HUES64 (cell line): ENCODE measurements around the gene HDX. TPM values are rescaled to one million over a fixed set of nuclear protein-coding genes. Genes with fewer than 3 reads are reported as not detected.
"Not testable (repeated sequence)": the region's sequence is repeated elsewhere in the genome, so short reads cannot be mapped to it uniquely, and the experiment has no call there.

Experiments
- H3K27ac ChIP-seq: 2 replicates; pipeline ENCODE4 v1.7.0; 2013; ENCODE audit warnings: low read depth, low read length, inconsistent platforms
- H3K27me3 ChIP-seq: 2 replicates; pipeline ENCODE4 v1.6.1; 2013; ENCODE audit warnings: mild to moderate bottlenecking, low read length; ENCODE audit not compliant: insufficient read depth
- H3K36me3 ChIP-seq: 2 replicates; pipeline ENCODE4 v1.6.1; 2013; ENCODE audit warnings: mild to moderate bottlenecking, low read length; ENCODE audit not compliant: insufficient read depth
- H3K4me1 ChIP-seq: 2 replicates; pipeline ENCODE4 v1.6.1; 2013; ENCODE audit warnings: mild to moderate bottlenecking, low read length, moderate library complexity; ENCODE audit not compliant: insufficient read depth
- H3K4me3 ChIP-seq: 2 replicates; pipeline ENCODE4 v1.5.1; 2013; ENCODE audit warnings: mild to moderate bottlenecking, low read length, moderate library complexity
- H3K9ac ChIP-seq: 2 replicates; pipeline ENCODE4 v1.6.1; 2013; ENCODE audit warnings: mild to moderate bottlenecking, low read depth, low read length
- H3K9me3 ChIP-seq: 2 replicates; pipeline ENCODE4 v1.6.1; 2013; ENCODE audit warnings: low read depth, low read length; ENCODE audit not compliant: insufficient read depth
- WGBS: fragments of 150-250, 120-280 bp; methylation state at CpG from one replicate; pipeline ENCODE4 v1.1.7; 2013; ENCODE audit warnings: missing lambda C conversion rate; 5-methylcytosine and 5-hydroxymethylcytosine counted together
- polyA plus RNA-seq, 2 experiments: library from polyadenylated mRNA; stranded (reverse); fragments of 50-300 nt; gene quantifications; one replicate each; pipeline ENCODE4 v1.2.3, GENCODE V29; 2013

The HDX gene, protein sequence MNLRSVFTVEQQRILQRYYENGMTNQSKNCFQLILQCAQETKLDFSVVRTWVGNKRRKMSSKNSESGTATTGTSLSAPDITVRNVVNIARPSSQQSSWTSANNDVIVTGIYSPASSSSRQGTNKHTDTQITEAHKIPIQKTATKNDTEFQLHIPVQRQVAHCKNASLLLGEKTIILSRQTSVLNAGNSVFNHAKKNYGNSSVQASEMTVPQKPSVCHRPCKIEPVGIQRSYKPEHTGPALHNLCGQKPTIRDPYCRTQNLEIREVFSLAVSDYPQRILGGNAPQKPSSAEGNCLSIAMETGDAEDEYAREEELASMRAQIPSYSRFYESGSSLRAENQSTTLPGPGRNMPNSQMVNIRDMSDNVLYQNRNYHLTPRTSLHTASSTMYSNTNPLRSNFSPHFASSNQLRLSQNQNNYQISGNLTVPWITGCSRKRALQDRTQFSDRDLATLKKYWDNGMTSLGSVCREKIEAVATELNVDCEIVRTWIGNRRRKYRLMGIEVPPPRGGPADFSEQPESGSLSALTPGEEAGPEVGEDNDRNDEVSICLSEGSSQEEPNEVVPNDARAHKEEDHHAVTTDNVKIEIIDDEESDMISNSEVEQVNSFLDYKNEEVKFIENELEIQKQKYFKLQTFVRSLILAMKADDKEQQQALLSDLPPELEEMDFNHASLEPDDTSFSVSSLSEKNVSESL
- polyA plus RNA-seq (2013, experiment 1 of 2) = 7.0 TPM
- polyA plus RNA-seq (2013, experiment 2 of 2) = 7.5 TPM

DNA sequence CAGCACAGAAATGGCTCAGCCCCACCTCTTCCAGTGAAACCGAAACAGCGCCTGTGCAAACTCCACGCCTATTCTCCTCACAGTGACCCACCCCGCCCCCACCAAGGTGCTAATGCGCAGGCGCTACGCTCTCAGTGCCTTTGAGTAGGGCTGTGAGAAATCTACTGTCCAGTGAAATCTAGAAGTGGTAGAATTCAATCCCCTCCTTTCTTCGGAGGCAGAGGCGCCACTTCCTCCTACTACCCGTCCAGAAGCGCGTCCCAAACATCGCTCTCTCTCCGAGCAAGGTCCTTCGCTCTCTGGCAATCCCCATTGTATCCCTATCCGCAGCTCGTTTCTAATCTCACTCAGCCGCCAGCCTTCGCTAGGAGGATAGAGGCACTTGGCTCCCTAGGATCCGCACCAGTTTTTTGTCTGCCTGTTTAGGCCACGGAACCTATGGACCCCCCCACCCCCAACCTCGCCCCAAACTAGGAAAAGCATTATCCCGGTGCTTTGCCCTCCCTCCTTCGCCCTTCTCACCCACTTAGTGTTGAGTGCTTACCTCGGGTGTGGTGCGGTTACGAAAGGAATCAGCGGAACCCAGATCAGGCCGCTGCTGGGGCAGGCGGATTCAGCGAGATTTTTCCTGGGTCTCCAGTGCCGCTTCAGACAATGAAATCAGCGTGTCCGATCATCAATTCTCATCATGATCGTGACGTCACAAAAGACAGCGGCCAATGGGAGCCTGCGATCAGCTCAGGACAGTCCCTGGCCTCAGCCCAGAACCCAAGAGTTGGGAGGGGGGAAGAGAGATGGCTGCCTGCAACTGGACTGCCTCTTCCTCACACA, at the start of gene HDX:
HDX (minus strand) TSS at position 656 of the 831 bp plus-strand sequence. CDS start 27,056 bp downstream, outside the sequence.
- H3K4me1 ChIP-seq = no peaks in the 10 kb centered on the region
- H3K36me3 ChIP-seq = 0 out of 2 replicates have a peak, but pooled peaks cover 3% of the 10 kb centered on the region
- H3K4me3 ChIP-seq = peak within 1 kb of the TSS; percentile 82
- peak within 1 kb of the TSS; percentile 71; the same call in 1 of the 2 replicates for H3K27ac ChIP-seq
- under 1% methylated on average over 35 of the region's 38 CpGs for WGBS
- H3K9ac ChIP-seq = peak within 1 kb of the TSS; percentile 85
- H3K27me3 ChIP-seq = no peaks in the 10 kb centered on the region; the same call in 1 of the 2 replicates
- no peaks in the 10 kb centered on the region for H3K9me3 ChIP-seq

DNA sequence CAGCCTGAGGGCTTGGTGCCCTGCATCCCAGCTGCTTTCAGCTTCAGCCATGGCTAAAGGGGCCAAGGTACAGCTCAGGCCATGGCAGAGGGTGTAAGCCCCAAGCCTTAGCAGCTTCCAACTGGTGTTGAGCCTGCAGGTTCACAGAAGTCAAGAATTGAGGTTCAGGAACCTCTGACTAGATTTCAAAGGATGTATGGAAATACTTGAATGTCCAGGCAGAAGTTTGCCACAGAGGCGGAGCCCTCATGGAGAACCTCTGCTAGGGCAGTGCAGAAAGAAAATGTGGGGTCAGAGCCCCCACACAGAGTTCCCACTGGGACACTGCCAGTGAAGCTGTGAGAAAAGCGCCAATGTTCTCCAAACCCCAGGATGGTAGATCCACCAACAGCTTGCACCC, 39.1 kb upstream of the HDX start:
- 98% methylated on average over 2 of the region's 2 CpGs for WGBS
- not testable (repeated sequence) for H3K4me3 ChIP-seq, H3K36me3 ChIP-seq, H3K4me1 ChIP-seq, H3K9ac ChIP-seq, H3K27ac ChIP-seq, H3K27me3 ChIP-seq
- H3K9me3 ChIP-seq = peaks cover 12% of the 10 kb centered on the region; the same call in 1 of the 2 replicates

DNA sequence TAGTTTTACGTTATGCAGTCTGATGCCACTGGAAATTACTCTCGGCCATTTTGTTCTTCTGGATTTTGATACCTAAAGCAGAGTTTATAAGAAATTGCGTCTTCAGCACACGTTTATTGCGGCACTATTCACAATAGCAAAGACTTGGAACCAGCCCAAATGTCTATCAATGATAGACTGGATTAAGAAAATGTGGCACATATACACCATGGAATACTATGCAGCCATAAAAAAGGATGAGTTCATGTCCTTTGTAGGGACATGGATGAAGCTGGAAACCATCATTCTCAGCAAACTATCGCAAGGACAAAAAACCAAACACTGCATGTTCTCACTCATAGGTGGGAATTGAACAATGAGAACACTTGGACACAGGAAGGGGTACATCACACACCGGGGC, 35.4 kb upstream of the HDX start:
- not testable (repeated sequence) for H3K36me3 ChIP-seq, H3K9me3 ChIP-seq, H3K4me3 ChIP-seq, H3K9ac ChIP-seq, H3K27ac ChIP-seq, H3K4me1 ChIP-seq, H3K27me3 ChIP-seq
- 98% methylated on average over 4 of the region's 7 CpGs for WGBS

DNA sequence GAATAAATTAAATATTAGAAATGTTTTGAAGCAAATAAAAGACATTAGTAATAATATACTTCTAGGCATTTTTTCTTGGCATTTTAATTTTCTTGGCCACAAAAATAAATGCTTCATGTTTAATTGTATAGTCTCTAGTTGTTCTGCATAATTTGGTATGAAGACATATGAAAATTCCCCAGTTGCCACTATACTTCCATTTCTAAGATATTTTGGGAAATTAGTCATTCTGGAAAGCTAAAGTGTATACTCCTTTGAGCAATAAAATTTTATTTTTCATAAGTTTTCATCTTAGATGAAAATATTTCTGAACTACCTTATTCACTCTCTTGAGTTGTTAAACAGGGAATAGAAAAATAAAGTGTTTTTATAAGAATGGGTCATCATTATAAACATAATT, 13.8 kb downstream of the HDX start:
- Histone ChIP-seq H3K27me3 (no peaks in the 10 kb centered on the region), H3K9ac (no peak overlapping the region), H3K27ac (no peak overlapping the region), H3K36me3 (peaks cover 5% of the 10 kb centered on the region), H3K4me1 (no peaks in the 10 kb centered on the region), H3K9me3 (no peaks in the 10 kb centered on the region), H3K4me3 (no peak overlapping the region)

DNA sequence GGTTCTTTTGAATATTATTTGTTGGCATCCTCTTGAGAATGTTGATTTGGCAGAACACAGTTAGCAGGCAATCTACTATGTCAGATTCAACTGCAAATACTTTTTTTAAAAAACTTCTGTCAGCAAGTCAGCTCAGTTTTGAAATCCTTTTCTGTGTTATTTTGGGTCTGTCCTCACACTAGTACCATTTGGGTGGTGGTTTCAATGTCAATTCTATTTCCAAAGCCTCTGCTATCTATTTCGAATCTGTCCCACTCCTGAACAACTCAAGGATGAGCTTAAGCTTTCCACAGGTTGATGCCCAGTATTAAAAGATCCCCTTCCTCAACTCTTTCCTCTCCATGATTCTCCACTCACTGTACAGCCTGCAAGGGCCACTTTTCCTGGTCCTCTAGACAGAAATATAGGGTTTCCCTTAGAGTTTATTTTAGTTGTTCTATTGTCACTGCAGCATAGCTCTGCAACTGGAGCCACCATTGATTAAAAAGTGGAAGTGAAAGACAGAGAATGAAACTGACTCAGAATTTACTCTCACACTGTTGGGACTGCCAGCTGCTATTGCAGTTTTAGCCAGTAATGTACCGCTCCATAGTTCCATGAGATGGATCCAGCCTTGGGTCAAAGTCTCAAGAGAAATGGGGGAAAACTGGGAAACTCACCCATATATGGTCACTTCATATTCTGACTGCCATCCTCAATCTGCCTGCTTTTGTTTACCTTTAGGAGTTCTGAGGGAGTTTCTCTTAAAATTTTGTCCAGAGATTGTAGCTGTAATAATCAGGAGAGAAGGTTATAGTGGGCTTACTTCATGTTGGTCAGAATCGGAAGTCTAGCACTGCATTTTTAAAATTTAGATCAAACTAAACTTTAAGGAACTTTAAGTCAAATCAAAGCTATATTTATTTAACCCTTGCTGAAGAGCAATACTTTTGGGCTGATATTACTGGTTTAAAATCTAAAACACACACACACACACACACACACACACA, 14.6 kb downstream of the HDX start:
- Histone ChIP-seq H3K9ac (no peak overlapping the region), H3K4me1 (no peaks in the 10 kb centered on the region), H3K4me3 (no peak overlapping the region), H3K27me3 (no peaks in the 10 kb centered on the region), H3K9me3 (no peaks in the 10 kb centered on the region; the same call in 1 of the 2 replicates), H3K36me3 (peaks cover 5% of the 10 kb centered on the region), H3K27ac (no peak overlapping the region)
- WGBS = 92% methylated on average over 2 of the region's 3 CpGs

DNA sequence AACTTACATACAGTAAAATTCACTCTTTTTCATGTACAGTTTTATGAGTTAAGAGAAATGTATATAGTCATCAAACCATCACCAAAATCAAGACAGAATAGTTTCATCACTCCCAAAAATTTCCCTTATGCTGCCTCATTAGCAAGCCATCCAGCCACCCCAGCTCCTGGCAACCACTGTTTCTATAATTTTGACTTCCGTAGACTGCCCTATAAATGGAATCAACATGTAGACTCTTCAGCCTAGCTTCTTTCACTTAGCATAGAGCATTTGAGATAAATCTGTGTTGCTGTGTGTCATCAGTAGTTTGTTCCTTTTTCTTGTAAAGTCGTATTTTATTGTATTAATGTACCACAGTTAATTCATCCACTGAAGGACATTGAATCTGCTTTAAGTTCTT, 23.2 kb downstream of the HDX start:
- Histone ChIP-seq H3K9me3 (no peaks in the 10 kb centered on the region; the same call in 1 of the 2 replicates), H3K9ac (no peak overlapping the region), H3K4me3 (no peak overlapping the region), H3K27ac (no peak overlapping the region), H3K27me3 (no peaks in the 10 kb centered on the region), H3K36me3 (no peaks in the 10 kb centered on the region; the same call in 1 of the 2 replicates), H3K4me1 (no peaks in the 10 kb centered on the region)
- WGBS = 93% methylated on average over 1 of the region's 2 CpGs

DNA sequence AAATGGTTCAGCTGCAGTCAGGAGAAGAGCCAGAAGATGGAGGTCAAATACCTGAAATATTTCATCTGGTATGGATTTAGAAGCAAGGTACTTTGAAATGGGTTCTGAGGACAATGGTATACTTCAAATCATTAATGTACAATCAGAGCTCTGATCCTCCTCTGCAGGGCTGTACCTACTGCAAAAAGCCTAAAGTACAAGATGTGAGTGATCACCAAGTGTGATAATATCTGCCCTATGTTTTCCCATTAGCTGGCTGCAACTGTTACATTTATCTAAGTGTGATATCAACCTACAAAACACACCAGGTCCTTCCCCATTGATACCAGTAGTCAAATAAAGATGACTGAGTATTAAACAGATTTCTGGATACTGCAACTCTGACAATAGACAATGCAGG, 25.1 kb downstream of the HDX start:
- no peaks in the 10 kb centered on the region for H3K4me1 ChIP-seq
- H3K9ac ChIP-seq = no peak overlapping the region
- no peaks in the 10 kb centered on the region for H3K27me3 ChIP-seq
- H3K27ac ChIP-seq = no peak overlapping the region
- H3K9me3 ChIP-seq = no peaks in the 10 kb centered on the region
- H3K4me3 ChIP-seq = no peak overlapping the region
- no peaks in the 10 kb centered on the region for H3K36me3 ChIP-seq

DNA sequence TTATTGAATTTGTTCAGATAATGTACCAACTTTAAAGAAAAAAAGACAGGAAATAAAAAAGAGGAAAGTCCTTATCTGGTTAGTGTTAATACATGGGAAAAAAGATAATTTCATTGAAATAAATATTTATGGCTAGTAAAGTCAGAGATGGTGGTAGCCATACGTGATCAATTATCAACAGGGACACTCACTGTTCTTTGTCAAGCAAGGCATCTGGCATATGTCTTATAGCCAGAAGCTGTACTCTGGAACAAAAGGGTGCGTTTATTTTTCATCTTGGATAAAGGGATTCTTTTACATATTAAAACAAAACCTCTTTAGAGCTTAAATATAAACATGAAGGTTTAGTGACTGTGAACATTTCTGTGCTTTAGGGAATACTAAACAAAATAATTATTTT, 26.7 kb downstream of the HDX start:
- H3K9ac ChIP-seq = no peak overlapping the region
- no peaks in the 10 kb centered on the region for H3K9me3 ChIP-seq
- H3K27ac ChIP-seq = no peak overlapping the region
- no peaks in the 10 kb centered on the region for H3K27me3 ChIP-seq
- WGBS = 100% methylated on average over 1 of the region's 2 CpGs
- H3K4me1 ChIP-seq = no peaks in the 10 kb centered on the region
- H3K4me3 ChIP-seq = no peak overlapping the region
- no peaks in the 10 kb centered on the region for H3K36me3 ChIP-seq

DNA sequence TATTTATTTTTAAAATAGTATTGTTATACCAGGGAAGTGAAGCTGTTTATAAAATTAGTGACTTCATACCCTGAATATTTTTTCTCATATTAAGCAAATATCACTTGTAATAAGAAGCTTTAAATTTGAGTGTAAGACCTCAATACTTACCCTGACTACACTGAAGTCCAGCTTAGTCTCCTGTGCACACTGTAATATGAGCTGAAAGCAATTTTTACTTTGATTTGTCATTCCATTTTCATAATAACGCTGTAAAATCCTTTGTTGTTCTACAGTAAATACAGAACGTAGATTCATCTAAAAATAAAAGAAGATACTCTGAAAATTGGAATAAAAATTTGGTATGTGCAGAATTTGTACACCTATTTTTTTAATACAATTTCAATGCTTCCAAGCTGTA, 27.2 kb downstream of the HDX start:
- Histone ChIP-seq H3K4me1 (no peaks in the 10 kb centered on the region), H3K9ac (no peak overlapping the region), H3K27me3 (no peaks in the 10 kb centered on the region), H3K27ac (no peak overlapping the region), H3K4me3 (no peak overlapping the region), H3K9me3 (no peaks in the 10 kb centered on the region), H3K36me3 (no peaks in the 10 kb centered on the region)
- WGBS = 100% methylated on average over 1 of the region's 2 CpGs

DNA sequence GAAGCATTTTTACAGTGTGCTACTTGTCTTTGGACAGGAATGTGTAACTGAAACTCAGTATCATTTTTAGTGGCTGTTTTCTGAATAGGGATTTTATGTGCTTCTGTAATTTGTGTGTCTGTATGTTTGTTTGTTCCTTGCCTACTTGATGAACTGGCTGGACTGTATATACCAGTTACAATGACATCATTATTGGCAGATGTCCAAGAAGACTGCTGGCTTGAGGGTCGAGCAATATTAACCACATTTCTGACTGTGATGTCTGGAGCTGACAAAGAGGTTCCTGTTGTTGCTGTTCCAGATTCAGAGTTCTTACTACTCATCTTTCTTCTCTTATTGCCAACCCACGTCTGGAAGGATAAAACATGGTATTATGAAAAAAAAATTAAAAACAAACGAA, 33.0 kb downstream of the HDX start:
- peaks cover 9% of the 10 kb centered on the region; the same call in 1 of the 2 replicates for H3K36me3 ChIP-seq
- no peaks in the 10 kb centered on the region for H3K9me3 ChIP-seq
- no peak overlapping the region for H3K9ac ChIP-seq
- H3K4me1 ChIP-seq = no peaks in the 10 kb centered on the region
- WGBS = 100% methylated on average over 1 of the region's 3 CpGs
- H3K4me3 ChIP-seq = no peak overlapping the region
- no peaks in the 10 kb centered on the region for H3K27me3 ChIP-seq
- no peak overlapping the region for H3K27ac ChIP-seq
